ENCODE measurements around the gene ARHGAP19. TPM values are rescaled to one million over a fixed set of nuclear protein-coding genes. Genes with fewer than 3 reads are reported as not detected.

ARHGAP19 gene
- total and polyA plus RNA-seq, 8 donors: 1.2 to 16.2 (median 6.3) TPM

DNA sequence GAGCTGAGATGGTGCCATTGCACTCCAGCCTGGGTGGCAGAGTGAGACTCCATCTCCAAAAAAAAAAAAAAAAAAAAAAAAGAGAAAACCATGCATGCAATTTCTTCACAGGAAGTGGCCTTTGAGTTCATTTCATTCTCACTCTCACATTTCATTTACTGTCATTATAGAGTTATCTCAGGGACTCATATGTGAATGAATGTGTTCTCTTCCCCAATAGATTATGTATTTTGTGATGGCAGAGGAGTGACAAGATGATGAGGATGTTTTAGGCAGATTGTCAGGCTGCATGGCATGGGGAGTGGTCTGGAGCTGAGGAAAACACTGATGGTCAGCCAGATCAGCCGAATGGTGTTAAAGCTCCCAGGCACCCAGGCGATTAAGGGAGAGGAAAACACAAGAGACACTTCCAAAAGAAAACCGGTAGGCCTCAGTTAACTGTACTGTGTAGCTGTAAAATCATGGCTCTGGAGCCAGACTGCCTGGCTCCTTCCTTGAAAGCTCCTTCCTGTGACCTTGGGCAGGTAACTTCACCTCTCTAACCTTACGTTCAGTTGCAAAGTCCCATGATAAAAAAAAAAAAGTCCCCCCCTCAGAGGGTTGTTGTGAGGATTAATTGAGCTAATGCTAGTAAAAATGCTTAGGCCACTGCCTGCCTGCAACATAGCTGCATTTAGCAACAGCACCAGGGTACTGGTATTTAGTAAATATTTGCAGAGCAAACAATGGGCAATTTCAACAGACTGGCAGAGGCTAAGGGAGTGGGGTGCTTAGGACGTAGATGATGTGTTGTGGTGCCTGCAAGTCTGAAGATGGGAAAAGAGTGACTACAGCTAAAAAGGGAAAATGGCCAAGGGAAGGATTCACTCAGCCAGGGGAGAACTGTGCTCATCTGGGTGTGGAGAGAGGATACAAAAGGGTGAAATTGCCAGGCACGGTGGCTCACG, 35.2 kb upstream of the ARHGAP19 start:
- Histone ChIP-seq H3K4me3 (no peak overlapping the region), H3K4me1 (peaks cover 46 to 75% (median 59%) of the 10 kb centered on the region in 4 donors), H3K36me3 (peaks cover 0 to 25% (median 18%) of the 10 kb centered on the region in 4 donors), H3K27ac (peak overlapping the region; percentile 54 to 75 (median 70)), H3K9me3 (no peaks in the 10 kb centered on the region), H3K27me3 (no peaks in the 10 kb centered on the region)
- WGBS, 5 donors: 33 to 56% (median 45%) methylated on average over 7 of the region's 7 CpGs
- intact Hi-C loops (cut with DNase I; ENCODE audit: low total_unique reads): no loop called here
- peak in 1 of 3 donors; percentile 29 for TF ChIP-seq POLR2AphosphoS5 (IDR thresholded peaks at IDR 0.05)
- TF ChIP-seq, protein P1, sequence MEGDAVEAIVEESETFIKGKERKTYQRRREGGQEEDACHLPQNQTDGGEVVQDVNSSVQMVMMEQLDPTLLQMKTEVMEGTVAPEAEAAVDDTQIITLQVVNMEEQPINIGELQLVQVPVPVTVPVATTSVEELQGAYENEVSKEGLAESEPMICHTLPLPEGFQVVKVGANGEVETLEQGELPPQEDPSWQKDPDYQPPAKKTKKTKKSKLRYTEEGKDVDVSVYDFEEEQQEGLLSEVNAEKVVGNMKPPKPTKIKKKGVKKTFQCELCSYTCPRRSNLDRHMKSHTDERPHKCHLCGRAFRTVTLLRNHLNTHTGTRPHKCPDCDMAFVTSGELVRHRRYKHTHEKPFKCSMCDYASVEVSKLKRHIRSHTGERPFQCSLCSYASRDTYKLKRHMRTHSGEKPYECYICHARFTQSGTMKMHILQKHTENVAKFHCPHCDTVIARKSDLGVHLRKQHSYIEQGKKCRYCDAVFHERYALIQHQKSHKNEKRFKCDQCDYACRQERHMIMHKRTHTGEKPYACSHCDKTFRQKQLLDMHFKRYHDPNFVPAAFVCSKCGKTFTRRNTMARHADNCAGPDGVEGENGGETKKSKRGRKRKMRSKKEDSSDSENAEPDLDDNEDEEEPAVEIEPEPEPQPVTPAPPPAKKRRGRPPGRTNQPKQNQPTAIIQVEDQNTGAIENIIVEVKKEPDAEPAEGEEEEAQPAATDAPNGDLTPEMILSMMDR (IDR thresholded peaks at IDR 0.05): no peak
- DNase-seq: peak; percentile 40 to 67

DNA sequence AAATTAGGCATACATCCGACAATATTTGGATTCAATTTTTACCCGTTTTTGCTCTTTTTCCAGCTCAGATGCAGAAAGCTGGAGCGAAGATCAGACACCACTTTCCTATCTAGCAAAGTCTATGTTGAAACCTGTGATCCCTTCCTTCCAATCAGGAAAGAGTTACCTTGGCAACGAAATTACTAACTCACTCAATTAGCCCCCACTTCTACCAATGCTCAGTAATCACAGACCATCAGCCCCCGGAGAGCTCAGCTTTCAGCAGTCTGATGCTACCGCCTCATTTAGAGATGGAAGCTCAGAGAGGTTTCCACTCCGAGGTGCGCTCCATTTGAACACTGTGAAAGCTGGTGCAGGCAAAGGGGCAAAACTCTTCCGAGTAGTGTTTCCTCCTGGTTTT, 33.3 kb upstream of the ARHGAP19 start:
- Histone ChIP-seq H3K36me3 (peaks cover 0 to 24% (median 17%) of the 10 kb centered on the region in 4 donors), H3K4me3 (no peak overlapping the region), H3K27ac (no peak overlapping the region), H3K27me3 (no peaks in the 10 kb centered on the region), H3K4me1 (peaks cover 38 to 75% (median 57%) of the 10 kb centered on the region in 4 donors), H3K9me3 (no peaks in the 10 kb centered on the region)
- peak in 1 of 2 donors; percentile 53 for DNase-seq
- no peak for TF ChIP-seq POLR2A (IDR thresholded peaks at IDR 0.05)
- WGBS, 5 donors: 78 to 85% (median 84%) methylated on average over 9 of the region's 9 CpGs
- intact Hi-C loops (cut with DNase I; ENCODE audit: low total_unique reads): no loop called here

DNA sequence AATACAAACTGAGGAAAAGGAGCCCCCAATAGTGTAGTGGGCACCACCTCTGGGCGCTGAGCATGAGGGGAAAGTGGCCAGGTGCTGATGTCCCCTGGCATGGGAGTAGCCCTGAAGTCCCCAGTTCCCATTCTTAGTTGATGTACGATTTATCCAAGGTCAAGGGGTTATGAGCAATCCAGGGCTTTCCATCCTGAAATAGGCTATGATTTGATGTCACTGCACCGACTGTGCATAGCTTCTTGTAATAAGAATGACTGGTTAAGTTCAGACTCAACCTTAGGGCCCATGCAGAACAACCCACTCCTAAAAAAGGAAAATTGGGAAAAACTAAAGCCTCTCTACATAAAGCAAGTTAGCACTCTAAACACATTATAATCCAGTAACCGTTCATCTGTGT, 31.1 kb upstream of the ARHGAP19 start:
- intact Hi-C loops (cut with DNase I; ENCODE audit: low total_unique reads): no loop called here
- Histone ChIP-seq H3K4me1 (peaks cover 31 to 65% (median 54%) of the 10 kb centered on the region in 4 donors), H3K9me3 (no peaks in the 10 kb centered on the region), H3K4me3 (no peak overlapping the region), H3K27ac (no peak overlapping the region), H3K27me3 (no peaks in the 10 kb centered on the region), H3K36me3 (peaks cover 0 to 6% (median 2%) of the 10 kb centered on the region in 4 donors)
- DNase-seq: no peak
- TF ChIP-seq POLR2A (IDR thresholded peaks at IDR 0.05) (no peak), EP300 (IDR thresholded peaks at IDR 0.05) (no peak)
- TF ChIP-seq, protein P1 (IDR thresholded peaks at IDR 0.05): no peak
- WGBS, 5 donors: 70 to 84% (median 78%) methylated on average over 4 of the region's 4 CpGs

DNA sequence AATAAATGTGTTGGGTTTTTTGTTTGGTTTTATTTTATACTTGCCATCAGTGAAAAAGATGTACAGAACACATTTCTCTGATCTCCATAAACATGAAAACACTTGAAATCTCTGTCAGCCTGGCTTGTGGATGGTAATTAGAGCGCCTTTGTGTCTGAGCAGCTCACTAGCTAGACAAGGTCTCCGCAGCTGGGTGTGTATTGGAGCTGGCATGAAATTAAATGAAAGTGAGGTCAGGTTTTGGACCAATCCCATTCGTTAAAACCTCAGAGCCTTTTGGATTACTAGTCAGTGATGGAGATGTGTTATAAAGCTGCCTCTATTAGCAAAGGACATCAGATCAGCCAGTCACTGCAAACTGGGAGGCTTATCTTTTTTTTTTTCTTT, 29.4 kb upstream of the ARHGAP19 start:
- WGBS, 5 donors: 60 to 83% (median 75%) methylated on average over 3 of the region's 3 CpGs
- no peak for DNase-seq
- Histone ChIP-seq H3K9me3 (no peaks in the 10 kb centered on the region), H3K36me3 (no peaks in the 10 kb centered on the region), H3K4me1 (peaks cover 17 to 55% (median 41%) of the 10 kb centered on the region in 4 donors), H3K27ac (peak overlapping the region in 1 of 5 donors; percentile 99), H3K4me3 (peak overlapping the region in 3 of 4 donors; percentile 3 to 92 (median 85)), H3K27me3 (no peaks in the 10 kb centered on the region)
- intact Hi-C loops (cut with DNase I; ENCODE audit: low total_unique reads): no loop called here
- no peak for TF ChIP-seq EP300 (IDR thresholded peaks at IDR 0.05)
- TF ChIP-seq POLR2A (IDR thresholded peaks at IDR 0.05): no peak

DNA sequence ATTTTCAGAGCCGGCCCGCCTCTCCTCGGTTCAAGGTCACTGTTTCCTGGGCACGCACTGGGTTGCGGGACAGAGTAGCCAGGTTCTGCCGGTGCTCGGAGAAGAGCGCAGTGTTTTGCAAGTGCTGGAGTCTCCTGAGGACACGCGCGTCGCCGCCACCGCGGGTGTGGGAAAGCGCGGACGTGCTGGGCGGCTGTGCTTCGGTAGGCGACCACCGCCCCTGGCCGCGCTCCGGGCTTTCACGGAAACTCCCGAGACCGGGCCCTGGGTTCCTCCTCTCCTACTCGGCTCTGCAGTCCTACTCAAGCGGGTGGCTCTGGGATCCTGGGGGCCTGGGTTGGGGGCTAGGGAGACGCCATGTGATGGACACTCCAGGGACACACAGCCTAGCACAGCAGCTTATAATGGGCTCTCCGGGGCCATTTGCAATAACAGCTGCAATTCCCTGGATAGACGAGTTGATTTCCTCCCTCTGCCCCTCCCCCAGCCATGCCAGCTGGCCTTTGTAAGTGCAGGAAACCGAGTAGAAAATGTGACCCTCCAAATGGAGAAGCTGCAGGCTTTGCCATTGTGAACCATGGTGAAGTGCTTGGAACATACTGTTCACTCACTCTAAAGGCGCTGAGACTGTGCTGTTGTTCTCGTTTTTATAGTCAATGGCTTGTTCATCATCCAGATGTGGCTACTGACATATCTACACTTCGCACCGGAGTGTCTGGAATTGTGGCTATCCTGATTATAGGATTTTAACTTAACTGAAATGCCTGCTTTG, 28.8 kb upstream of the ARHGAP19 start:
- WGBS, 5 donors: 33 to 54% (median 40%) methylated on average over 22 to 38 of the region's 38 CpGs
- Histone ChIP-seq H3K27me3 (no peaks in the 10 kb centered on the region), H3K4me1 (peaks cover 17 to 50% (median 38%) of the 10 kb centered on the region in 4 donors), H3K36me3 (no peaks in the 10 kb centered on the region), H3K9me3 (no peaks in the 10 kb centered on the region), H3K27ac (peak overlapping the region; percentile 11 to 99 (median 96)), H3K4me3 (peak overlapping the region; percentile 68 to 92 (median 83))
- intact Hi-C loops (cut with DNase I; ENCODE audit: low total_unique reads): no loop called here
- TF ChIP-seq EP300 (IDR thresholded peaks at IDR 0.05) (no peak), POLR2AphosphoS5 (IDR thresholded peaks at IDR 0.05) (peak in 1 of 3 donors; percentile 22)
- peak in 1 of 2 donors; percentile 75 for DNase-seq
